Stimulated activated CD4-positive, alpha-beta T cell treated with anti-CD3 and anti-CD28 coated beads, TNF-alpha, amount 100 ng/mL, for 24 hours (primary cell): ENCODE measurements around the gene GSAP.
A peak's percentile ranks its signal among the peaks of the same experiment; 100 is the strongest.
"Not testable (repeated sequence)": the region's sequence is repeated elsewhere in the genome, so short reads cannot be mapped to it uniquely, and the experiment has no call there.

ENCODE experiments used
- DNase-seq, 3 experiments: peaks; one replicate each; pipeline ENCODE4 v3.0.0-alpha.2; 2020; ENCODE audit warnings: low read depth in 3 of 3

GSAP gene, protein sequence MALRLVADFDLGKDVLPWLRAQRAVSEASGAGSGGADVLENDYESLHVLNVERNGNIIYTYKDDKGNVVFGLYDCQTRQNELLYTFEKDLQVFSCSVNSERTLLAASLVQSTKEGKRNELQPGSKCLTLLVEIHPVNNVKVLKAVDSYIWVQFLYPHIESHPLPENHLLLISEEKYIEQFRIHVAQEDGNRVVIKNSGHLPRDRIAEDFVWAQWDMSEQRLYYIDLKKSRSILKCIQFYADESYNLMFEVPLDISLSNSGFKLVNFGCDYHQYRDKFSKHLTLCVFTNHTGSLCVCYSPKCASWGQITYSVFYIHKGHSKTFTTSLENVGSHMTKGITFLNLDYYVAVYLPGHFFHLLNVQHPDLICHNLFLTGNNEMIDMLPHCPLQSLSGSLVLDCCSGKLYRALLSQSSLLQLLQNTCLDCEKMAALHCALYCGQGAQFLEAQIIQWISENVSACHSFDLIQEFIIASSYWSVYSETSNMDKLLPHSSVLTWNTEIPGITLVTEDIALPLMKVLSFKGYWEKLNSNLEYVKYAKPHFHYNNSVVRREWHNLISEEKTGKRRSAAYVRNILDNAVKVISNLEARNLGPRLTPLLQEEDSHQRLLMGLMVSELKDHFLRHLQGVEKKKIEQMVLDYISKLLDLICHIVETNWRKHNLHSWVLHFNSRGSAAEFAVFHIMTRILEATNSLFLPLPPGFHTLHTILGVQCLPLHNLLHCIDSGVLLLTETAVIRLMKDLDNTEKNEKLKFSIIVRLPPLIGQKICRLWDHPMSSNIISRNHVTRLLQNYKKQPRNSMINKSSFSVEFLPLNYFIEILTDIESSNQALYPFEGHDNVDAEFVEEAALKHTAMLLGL

DNA sequence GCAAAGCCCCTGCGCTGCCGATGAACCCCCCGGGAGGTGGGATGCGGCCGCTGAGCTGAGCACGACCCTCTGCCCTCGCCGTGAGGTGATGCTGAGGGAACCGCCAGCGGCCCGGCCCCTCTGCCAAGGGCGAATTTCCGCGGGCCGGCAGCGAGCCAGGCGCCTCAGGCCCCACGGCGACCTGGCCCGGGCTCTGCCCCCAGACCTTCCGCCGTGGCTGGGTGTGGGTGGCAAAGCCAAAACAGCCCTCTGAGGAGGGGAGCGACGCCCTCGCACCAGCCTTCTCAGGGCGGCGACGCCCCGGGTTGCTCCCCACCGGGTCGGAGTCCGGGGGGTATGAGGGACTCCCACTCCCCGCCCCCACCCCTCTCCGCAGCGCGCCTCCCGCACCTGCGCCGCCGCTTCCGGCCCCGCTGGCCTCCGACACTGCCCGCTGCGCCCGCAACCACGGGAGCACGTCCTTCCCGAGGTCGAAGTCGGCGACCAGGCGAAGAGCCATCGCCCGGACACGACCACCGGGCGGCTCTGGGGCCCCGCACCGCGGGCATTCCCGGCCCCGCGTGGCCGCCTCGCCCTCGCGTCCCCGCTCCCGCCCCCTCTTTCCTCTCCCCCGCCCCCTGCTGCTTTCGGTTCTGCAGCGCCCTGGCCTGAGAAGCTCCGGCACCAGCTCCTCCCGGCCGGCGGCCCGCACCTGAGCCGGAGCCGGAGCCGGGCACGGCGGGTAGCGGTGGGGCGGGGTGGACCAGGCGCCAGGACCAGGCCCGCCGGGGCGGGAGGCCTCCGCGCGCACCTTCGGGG, at the start of gene GSAP:
Gene GSAP (minus strand): TSS at position 527 of the 798 bp plus-strand sequence. CDS start 28 bp downstream, at position 499.
- DNase-seq = peak in 2 of 3 experiments; percentile 8 to 38

DNA sequence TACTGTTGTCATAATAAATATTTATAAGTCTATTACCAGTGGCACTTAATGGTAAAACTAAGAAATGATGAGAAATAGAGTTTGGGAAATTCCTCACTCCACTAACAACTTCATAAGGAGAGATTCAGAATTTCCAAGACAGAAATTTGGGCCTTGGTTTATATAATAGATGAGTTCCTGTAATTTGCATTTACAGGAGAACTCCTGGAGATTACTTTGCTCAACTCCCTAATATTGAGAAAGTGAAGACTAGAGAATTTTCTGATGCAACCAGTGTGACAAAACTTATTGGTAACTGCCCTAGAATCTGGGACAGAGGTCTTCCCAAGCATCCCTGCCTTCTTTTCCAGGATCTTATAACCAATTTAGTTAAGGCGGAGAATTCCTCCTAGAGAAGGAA, 49.1 kb upstream of the GSAP start:
- DNase-seq = no peak

DNA sequence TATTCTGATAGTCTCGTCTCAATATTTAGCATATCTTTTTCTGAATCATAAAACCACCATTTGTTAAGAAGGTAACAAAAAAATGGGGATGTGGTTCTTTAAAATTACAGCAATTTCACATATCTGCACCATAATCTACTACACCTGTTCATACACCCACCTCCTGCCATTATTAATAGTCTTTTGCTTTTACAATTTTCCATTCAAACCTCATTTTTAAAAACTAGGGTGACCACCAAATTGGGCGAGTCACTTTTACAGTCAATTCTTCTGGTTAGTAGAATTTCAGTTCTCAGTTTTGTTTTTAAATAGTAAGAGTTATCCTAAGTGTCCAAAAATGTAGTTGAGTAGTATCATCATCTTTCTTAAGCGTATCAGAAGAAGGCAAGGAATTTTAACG, 48.4 kb upstream of the GSAP start:
- no peak for DNase-seq

DNA sequence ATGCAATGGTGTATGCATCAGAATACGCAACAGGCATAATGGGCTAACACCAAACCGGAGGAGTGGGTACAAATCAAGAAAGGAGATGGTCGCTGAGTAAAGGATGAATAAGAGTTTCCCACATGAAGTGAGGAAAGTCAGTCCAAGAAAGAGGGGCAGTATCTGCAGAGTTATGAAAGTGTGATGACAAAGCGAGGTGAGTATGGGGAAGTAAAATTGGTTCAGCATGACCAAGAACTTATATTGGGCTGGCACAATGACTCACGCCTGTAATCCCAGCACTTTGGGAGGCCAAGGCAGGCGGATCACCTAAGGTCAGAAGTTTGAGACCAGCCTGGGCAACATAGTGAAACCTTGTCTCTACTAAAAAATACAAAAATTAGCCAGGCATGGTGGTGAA, 47.5 kb upstream of the GSAP start:
- DNase-seq = peak in 1 of 3 experiments; percentile 3

DNA sequence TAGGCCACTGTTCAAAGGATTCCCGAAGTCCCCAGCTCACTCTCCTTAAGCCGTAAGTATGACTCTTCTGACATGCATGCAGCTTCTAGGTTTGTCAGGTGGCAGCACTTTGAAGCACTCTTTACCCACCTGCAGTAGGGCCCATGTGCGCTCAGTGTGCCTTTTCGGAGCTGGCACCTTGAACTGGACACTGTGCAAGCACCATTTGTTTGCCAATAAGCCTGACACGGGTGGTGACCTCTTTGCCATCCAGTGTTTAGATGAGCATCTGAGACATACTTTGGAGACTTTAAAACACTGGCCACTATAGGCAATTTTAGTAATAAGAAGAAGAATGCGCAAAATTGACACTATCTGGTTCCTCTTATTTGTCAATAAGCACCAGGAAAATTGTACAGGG, 45.7 kb upstream of the GSAP start:
- DNase-seq = no peak

DNA sequence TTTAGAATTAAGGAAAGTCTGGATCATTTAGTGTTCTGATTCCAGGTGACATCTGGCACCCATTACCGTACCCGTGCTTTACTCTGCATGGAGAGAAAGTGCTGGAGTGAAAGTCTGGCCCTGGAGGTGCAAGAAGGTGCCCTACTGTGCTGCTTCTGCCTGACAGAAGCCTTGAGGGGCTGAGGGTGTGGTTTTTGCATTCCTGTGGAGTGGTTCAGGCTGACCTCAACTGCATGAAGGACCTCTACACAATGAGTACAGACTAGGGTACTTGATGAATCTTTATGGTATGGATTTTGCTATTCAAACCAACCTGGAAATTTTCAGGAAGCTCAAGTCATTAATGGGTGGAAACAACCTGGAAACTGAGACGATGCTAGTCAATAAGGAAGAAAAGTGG, 45.1 kb upstream of the GSAP start:
- DNase-seq = no peak

DNA sequence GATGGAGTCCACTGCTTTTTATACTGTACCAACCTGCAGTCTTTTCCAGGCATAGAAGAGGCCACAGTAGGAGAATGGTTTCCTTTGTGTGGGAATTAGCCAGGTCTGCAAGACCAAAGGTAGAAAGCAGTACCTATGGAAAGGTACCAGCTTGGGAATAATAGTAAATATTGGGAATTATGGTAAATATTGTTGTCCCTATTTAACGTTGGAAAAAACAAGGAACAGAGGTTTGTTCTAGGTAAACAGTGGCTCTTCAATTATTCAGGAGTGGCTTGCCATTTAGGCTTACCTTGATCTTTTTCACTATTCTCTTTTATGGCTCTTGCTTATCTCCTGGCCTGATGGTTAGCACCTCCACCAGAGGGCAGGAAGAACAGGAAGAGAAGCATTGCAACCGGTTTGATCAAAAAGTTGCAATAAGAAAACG, 43.9 kb upstream of the GSAP start:
- no peak for DNase-seq

DNA sequence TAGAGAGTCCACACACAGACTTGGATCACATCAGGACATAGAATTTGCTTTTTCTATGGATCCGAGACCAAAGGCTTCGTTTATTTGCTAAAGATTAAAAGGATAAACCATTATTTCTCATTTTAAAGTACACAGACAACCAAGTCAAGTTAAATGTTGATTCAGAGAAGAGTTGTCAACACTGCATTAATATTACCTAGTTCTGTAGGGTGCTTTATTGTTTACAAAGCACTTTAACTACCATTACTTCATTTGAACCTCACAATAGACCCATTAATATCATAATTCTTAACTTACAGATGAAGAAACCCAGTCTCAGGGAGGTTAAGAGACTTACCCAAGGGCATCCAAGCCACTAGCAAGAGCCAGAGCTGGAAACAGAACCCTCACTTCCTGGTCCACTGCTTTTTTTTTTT, 43.2 kb upstream of the GSAP start:
- DNase-seq = no peak

DNA sequence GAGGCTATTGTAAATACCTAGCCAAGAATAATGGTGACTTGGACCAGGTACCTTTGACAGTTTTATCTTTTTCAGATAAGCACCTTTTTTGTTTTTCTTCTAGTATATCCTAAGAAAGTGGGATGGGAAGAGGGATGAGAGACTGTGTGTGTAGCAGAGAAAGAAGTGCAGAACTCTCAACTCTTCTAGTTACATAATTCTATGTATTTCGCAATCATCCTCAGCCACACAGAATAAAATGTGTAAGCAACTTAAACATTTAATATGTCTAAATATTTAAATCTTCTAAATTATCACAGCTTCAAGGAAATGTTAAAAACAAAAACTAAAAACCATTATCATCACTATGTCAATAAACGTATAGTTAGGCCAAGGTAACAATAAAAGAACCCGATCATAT, 42.6 kb upstream of the GSAP start:
- DNase-seq = no peak

DNA sequence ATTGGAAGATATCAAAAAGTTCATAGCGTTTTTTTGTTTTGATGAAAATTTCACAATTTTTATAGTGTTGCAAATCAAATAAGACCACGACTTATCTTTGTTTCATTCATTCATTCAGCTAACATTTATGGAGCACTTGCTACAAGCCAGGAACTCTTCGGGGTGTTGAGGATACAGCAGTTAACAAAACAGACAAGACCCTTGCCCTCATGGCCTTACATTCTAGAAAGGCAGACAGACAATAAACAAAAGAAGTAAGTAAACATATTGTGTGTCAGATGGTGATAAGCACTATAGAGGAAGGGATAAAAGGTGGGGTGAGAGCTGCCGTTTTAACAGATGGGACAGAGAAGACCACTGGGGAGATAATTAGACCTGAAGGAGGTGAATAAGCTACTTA, 41.6 kb upstream of the GSAP start:
- DNase-seq = no peak

DNA sequence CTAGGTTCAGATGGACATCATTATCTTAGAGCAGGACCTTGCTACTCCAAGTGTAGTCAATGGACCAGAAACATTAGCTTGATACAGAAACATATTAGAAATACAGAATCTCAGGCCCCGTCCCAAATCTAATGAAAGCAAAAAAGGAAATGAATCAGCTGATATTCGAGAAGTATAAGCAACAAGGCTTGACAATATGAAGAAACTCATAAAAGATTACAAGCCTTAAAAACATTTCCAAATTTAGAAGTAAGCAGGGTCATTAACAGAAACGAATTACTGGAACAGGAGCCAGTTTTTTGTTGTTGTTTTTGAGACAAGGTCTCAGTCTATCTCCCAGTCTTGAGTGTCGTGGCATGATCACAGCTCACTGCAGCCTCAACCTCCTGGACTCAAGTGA, 40.5 kb upstream of the GSAP start:
- no peak for DNase-seq

DNA sequence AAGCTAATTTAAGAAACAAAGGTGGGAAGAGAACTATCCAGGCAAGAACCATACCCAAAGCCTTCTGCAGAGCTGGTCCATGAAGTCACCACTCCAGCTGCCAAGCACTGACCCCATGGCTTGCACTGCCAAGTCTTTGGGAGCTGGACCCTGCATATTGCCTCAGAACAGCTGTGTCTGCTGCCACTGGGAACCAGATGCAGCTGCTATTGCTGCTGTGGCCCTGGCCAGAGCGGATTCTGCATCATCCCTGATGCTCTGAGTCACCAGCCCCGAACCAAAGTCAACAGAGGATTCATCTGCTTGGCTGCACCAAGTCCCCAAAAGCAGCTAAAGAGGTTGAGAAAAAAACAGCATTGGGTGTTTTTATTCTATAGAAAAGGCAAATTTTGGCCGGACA, 39.2 kb upstream of the GSAP start:
- DNase-seq = no peak

DNA sequence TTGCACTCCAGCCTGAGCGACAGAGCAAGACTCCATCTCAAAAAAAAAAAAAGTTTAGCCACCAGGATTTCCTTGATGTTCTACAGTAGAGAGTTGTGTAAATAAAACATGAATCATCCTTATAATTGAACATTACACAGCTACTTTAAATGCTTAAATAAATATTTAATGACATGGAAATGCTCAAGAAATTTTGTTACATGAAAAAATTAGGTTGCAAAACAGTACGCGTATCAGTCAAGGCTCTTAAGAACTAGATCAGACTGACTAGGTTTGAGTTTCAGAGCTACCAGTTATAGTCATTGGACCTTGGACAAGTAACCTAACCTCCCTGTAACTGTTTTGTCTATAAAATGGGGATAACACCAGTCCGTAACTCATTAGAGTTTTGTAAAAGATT, 38.7 kb upstream of the GSAP start:
- no peak for DNase-seq

DNA sequence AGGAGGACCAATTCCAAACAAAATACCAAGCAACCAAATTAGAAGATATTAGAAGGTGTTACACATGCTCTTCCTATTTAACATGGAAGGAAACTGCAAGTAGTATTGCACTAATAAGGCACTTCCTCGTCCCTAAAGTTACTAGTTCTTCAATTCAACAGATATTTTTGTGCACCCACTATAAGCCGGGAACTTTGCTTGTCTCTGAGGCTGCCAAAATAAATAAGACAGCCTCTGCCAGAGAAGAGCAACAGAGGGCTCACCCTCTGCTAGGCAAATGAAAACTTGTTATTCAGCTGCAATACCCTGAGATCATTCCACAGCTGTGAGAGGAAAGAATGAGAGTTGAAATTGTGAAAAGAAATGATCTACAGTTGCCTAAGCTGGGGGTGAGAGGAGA, 37.4 kb upstream of the GSAP start:
- DNase-seq = no peak

DNA sequence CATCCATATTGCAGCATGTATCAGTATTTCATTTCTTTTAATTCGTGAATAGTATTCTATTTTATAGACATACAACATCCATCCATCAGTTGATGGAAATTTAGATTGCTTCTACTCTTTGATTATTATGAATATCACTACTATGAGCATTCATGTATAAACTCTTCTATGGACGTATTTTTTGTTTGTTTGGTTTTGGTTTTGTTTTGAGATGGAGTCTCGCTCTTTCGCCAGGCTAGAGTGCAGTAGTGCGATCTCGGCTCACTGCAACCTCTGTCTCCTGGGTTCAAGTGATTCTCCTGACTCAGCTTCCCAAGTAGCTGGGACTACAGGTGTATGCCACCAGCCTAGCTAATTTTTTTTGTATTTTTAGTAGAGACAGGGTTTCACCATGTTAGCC, 35.8 kb upstream of the GSAP start:
- not testable (repeated sequence) for DNase-seq

DNA sequence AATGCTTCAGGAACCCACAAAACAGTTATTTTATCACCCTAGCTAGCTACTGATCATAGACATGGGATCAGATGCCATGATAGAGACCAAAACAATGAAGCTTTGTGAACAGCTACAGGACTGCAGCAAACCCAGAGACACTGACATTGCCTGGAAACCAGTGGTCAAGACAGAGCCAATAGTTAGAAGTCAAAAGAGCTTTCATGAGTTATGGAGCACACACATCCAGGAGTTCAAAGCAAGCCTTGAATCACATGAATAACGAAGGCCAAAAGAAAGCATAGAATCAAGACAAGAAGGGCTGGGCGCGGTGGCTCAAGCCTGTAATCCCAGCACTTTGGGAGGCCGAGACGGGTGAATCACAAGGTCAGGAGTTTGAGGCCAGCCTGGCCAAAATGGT, 34.5 kb upstream of the GSAP start:
- no peak for DNase-seq

DNA sequence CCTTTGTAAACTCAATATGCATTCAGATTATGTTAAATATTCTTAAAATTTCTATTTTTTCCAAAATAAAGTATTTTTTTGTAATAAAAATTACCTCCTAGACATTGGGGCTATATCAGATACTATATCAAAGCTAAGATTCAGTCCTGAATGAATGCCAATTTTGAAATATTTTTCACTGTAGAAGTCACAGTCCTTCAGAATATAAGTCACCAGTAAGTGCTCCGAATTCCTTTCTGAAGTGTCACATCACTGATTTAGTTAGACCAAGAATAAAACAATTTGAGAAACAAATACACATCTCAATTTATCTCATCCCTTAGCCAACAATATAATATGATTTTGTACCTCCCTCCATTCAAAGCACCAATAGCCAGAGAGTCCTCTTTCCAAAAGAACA, 33.9 kb upstream of the GSAP start:
- no peak for DNase-seq

DNA sequence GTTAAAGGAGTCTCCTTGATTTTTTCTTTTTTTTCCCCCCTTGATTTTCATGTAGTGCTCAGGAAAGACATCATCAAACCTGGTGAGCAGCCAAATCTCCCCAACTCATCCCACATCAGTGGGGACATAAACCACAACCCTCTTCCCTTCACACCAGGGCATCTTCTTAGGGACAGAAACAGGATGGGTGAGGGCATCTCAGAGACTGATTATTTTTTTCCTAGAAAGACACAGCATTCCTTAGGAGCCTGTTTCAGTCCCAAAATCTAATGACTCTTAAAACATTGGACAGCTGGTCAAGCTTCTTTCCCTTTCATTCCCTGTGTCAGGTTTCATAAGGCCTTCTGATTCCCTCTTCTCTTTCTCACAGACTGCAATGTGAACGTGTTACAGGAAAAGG, 31.5 kb upstream of the GSAP start:
- DNase-seq = no peak

DNA sequence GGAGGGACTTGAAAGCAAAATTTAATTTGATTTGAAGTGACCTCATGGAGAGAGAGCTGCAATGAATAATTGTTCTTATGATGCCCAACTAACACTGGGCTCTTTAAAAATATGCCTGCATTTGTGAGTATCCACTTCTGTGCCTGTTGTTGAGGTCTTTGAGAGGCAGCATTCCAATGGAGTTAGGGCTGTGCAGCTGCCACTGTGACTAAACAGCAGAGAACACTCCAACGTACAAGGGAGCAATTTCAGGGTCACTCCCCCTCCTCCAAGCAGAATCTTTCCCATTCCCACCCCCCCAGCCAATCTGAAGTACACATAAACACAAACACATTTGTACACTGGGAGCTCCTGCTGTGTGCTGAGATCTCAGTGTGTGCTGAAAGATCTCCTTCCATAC, 28.0 kb upstream of the GSAP start:
- DNase-seq = no peak

DNA sequence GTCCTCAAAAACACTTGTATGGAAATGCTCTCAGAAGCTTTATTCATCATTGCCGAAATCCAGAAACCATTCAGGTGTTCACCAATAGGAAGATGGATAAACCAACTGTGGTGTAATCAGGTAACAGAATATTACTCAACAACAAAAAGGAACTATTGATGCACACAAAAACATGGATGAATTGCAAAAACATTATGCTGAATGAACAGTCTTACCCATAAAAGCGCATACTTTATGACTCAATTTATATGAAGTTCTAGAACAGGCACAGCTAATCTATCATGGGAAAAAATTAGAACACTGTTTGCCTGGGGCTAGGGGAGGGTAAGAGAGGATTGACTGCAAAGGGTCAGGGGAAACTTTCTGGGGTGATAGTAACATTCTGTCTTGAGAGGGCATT, 26.9 kb upstream of the GSAP start:
- no peak for DNase-seq

DNA sequence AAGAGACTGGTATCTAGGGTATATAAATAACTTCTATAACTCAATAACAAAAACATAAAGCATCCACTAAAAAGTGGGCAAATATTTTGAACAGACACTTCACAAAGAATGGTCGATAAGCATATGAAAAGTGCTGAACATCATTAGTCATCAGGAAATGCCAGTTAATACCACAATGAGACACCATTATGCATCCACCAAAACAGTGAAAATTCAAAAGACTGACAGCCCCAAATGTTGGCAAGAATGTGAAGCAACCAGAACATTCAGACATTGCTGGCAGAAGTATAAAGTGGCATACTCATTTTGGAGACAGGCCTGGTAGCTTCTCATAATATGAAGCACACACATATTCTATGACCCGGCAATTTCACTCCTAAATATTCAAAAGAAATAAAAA, 26.5 kb upstream of the GSAP start:
- DNase-seq = no peak

DNA sequence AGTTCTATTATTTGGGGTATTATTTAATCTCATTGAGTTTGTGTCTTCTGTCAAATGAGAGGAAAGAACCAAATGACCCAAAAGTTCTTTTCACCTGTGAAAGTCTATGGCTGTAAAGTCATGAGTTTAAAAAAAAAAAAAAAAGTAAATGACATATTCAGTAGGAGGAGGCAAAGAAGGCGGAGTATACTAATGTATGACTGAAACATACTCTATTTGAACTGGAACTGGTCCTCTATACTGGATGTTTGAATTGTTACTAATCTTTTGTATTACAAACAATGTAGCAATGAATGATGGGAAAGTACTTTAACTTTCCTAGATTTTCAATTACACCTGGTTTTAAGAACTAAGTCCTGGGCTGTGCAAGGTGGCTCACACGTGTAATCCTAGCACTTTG, 24.9 kb upstream of the GSAP start:
- DNase-seq = no peak
